Ectodermal cell (in vitro differentiated cells): ENCODE measurements around the gene ZNF184.

ENCODE experiments used
- H3K27ac ChIP-seq: 2 replicates; pipeline ENCODE4 v1.7.0; 2013; ENCODE audit warnings: mild to moderate bottlenecking, low read depth, low read length; ENCODE audit not compliant: insufficient read depth, poor library complexity, severe bottlenecking
- H3K27me3 ChIP-seq: 2 replicates; pipeline ENCODE4 v1.7.0; 2013; ENCODE audit warnings: mild to moderate bottlenecking, low read length; ENCODE audit not compliant: insufficient read depth, control insufficient read depth, poor library complexity, severe bottlenecking
- H3K36me3 ChIP-seq: one replicate; pipeline ENCODE4 v1.7.0; 2013; ENCODE audit warnings: low read length; ENCODE audit not compliant: control insufficient read depth, insufficient read depth
- H3K4me1 ChIP-seq: one replicate; pipeline ENCODE4 v1.7.0; 2013; ENCODE audit warnings: low read length; ENCODE audit not compliant: control insufficient read depth, insufficient read depth
- H3K4me3 ChIP-seq: 2 replicates; pipeline ENCODE4 v1.7.0; 2013; ENCODE audit warnings: low read depth, low read length, control low read depth; ENCODE audit not compliant: insufficient read depth
- H3K9me3 ChIP-seq: 2 replicates; pipeline ENCODE4 v1.7.0; 2013; ENCODE audit warnings: mild to moderate bottlenecking, low read length, moderate library complexity; ENCODE audit not compliant: control insufficient read depth
- WGBS, 2 experiments: methylation state at CpG; one replicate each; pipeline ENCODE4 v1.1.7; 2013; ENCODE audit warnings: missing lambda C conversion rate in 2 of 2; 5-methylcytosine and 5-hydroxymethylcytosine counted together

Gene ZNF184

GRCh38 chr6:27478706-27479318 is 5.9 kb upstream of the ZNF184 start:
- Histone ChIP-seq H3K4me1 (peaks cover 7% of the 10 kb centered on the region), H3K27ac (peak overlapping the region; percentile 79), H3K36me3 (no peaks in the 10 kb centered on the region), H3K9me3 (no peaks in the 10 kb centered on the region), H3K27me3 (no peaks in the 10 kb centered on the region), H3K4me3 (peak overlapping the region; percentile 99)
- 1% methylated on average over 28 of the region's 28 CpGs for WGBS, 2 experiments

GRCh38 chr6:27478141-27478705 is 5.3 kb upstream of the ZNF184 start:
- 43 to 51% methylated on average over 11 to 12 of the region's 12 CpGs for WGBS, 2 experiments
- Histone ChIP-seq H3K36me3 (no peaks in the 10 kb centered on the region), H3K4me3 (peak overlapping the region; percentile 99), H3K9me3 (no peaks in the 10 kb centered on the region), H3K27me3 (no peaks in the 10 kb centered on the region), H3K4me1 (peaks cover 7% of the 10 kb centered on the region), H3K27ac (no peak overlapping the region)

- H3K9me3 ChIP-seq, result no peaks in the 10 kb centered on the region
- H3K4me1 ChIP-seq, result peaks cover 7% of the 10 kb centered on the region
- H3K27me3 ChIP-seq, result no peaks in the 10 kb centered on the region
- H3K36me3 ChIP-seq, result no peaks in the 10 kb centered on the region
- no peak overlapping the region for H3K27ac ChIP-seq
- 82 to 85% methylated on average over 7 to 8 of the region's 8 CpGs for WGBS, 2 experiments
- H3K4me3 ChIP-seq, result no peak overlapping the region
Observed at GRCh38 chr6:27477318-27478013, 4.6 kb upstream of the ZNF184 start.

GRCh38 chr6:27476090-27476489 is 3.2 kb upstream of the ZNF184 start:
- Histone ChIP-seq H3K36me3 (no peaks in the 10 kb centered on the region), H3K4me1 (peaks cover 12% of the 10 kb centered on the region), H3K4me3 (no peak overlapping the region), H3K27me3 (no peaks in the 10 kb centered on the region), H3K27ac (no peak overlapping the region), H3K9me3 (no peaks in the 10 kb centered on the region)
- 86 to 100% methylated on average over 1 of the region's 1 CpG for WGBS, 2 experiments

- H3K27me3 ChIP-seq, result no peaks in the 10 kb centered on the region
- H3K4me3 ChIP-seq, result no peak overlapping the region
- no peaks in the 10 kb centered on the region for H3K9me3 ChIP-seq
- WGBS, 2 experiments, result 86 to 100% methylated on average over 1 to 2 of the region's 3 CpGs
- no peak overlapping the region for H3K27ac ChIP-seq
- H3K4me1 ChIP-seq, result peaks cover 15% of the 10 kb centered on the region
- H3K36me3 ChIP-seq, result peaks cover 4% of the 10 kb centered on the region
Observed at GRCh38 chr6:27474672-27475071, 1.8 kb upstream of the ZNF184 start.

GRCh38 chr6:27474172-27474465 is 1.2 kb upstream of the ZNF184 start:
- peaks cover 15% of the 10 kb centered on the region for H3K4me1 ChIP-seq
- WGBS, 2 experiments, result 91 to 96% methylated on average over 4 of the region's 4 CpGs
- H3K9me3 ChIP-seq, result no peaks in the 10 kb centered on the region
- no peak overlapping the region for H3K4me3 ChIP-seq
- no peaks in the 10 kb centered on the region for H3K27me3 ChIP-seq
- peaks cover 5% of the 10 kb centered on the region for H3K36me3 ChIP-seq
- H3K27ac ChIP-seq, result no peak overlapping the region

GRCh38 chr6:27472182-27472616 is 706 bp downstream of the ZNF184 start:
- 3 to 4% methylated on average over 13 of the region's 13 CpGs for WGBS, 2 experiments
- Histone ChIP-seq H3K9me3 (no peaks in the 10 kb centered on the region), H3K36me3 (peaks cover 13% of the 10 kb centered on the region), H3K27me3 (no peaks in the 10 kb centered on the region), H3K27ac (peak overlapping the region; percentile 84), H3K4me3 (peak overlapping the region; percentile 46), H3K4me1 (peaks cover 8% of the 10 kb centered on the region)

GRCh38 chr6:27471365-27472115 is 1.4 kb downstream of the ZNF184 start:
- Histone ChIP-seq H3K4me3 (peak overlapping the region; percentile 46), H3K4me1 (peaks cover 8% of the 10 kb centered on the region), H3K9me3 (no peaks in the 10 kb centered on the region), H3K27ac (no peak overlapping the region), H3K36me3 (peaks cover 20% of the 10 kb centered on the region), H3K27me3 (no peaks in the 10 kb centered on the region)
- 83 to 87% methylated on average over 6 of the region's 6 CpGs for WGBS, 2 experiments

GRCh38 chr6:27470023-27470422 is 2.9 kb downstream of the ZNF184 start:
- Histone ChIP-seq H3K36me3 (peaks cover 20% of the 10 kb centered on the region), H3K9me3 (no peaks in the 10 kb centered on the region), H3K27ac (no peak overlapping the region), H3K4me1 (peaks cover 8% of the 10 kb centered on the region), H3K27me3 (no peaks in the 10 kb centered on the region), H3K4me3 (no peak overlapping the region)
- WGBS, 2 experiments, result 94 to 98% methylated on average over 2 of the region's 2 CpGs

GRCh38 chr6:27468334-27468733 is 4.6 kb downstream of the ZNF184 start:
- Histone ChIP-seq H3K4me3 (no peak overlapping the region), H3K27me3 (no peaks in the 10 kb centered on the region), H3K4me1 (peaks cover 8% of the 10 kb centered on the region), H3K9me3 (no peaks in the 10 kb centered on the region), H3K27ac (no peak overlapping the region), H3K36me3 (peaks cover 20% of the 10 kb centered on the region)
